HG02588 (cell line): ENCODE data around the gene RAB5IF.
"Not testable (repeated sequence)": the region's sequence is repeated elsewhere in the genome, so short reads cannot be mapped to it uniquely, and the experiment has no call there.

Experiments
- ATAC-seq: cut with Tn5 transposase; IDR thresholded peaks from one replicate; pipeline ENCODE4 v1.9.1; 2021; ENCODE audit warnings: mild to moderate bottlenecking, moderate library complexity; ENCODE audit not compliant: unreplicated experiment

The RAB5IF gene

GRCh38 chr20:36585410-36586125 lies 20.0 kb upstream of the RAB5IF start:
- no peak for ATAC-seq

GRCh38 chr20:36587388-36588070 lies 18.1 kb upstream of the RAB5IF start:
- no peak for ATAC-seq

- no peak for ATAC-seq
Measured at GRCh38 chr20:36591281-36591680, 14.3 kb upstream of the RAB5IF start.

GRCh38 chr20:36591854-36592641 lies 13.5 kb upstream of the RAB5IF start:
- no peak for ATAC-seq

- no peak for ATAC-seq
Measured at GRCh38 chr20:36593347-36593929, 12.1 kb upstream of the RAB5IF start.

GRCh38 chr20:36599912-36600345 lies 5.7 kb upstream of the RAB5IF start:
- no peak for ATAC-seq

- ATAC-seq = no peak
Measured at GRCh38 chr20:36601540-36601939, 4.0 kb upstream of the RAB5IF start.

- ATAC-seq = peak; percentile 11
Measured at GRCh38 chr20:36604952-36605398, 604 bp upstream of the RAB5IF start.

- ATAC-seq = no peak
Measured at GRCh38 chr20:36606158-36607066, 833 bp downstream of the RAB5IF start.

GRCh38 chr20:36607586-36608387 lies 2.2 kb downstream of the RAB5IF start:
- no peak for ATAC-seq

- ATAC-seq = not testable (repeated sequence)
Measured at GRCh38 chr20:36608388-36608728, 2.8 kb downstream of the RAB5IF start.

- ATAC-seq = no peak
Measured at GRCh38 chr20:36611625-36612024, 6.0 kb downstream of the RAB5IF start.

GRCh38 chr20:36613974-36614373 lies 8.4 kb downstream of the RAB5IF start:
- no peak for ATAC-seq

GRCh38 chr20:36614781-36615557 lies 9.4 kb downstream of the RAB5IF start:
- no peak for ATAC-seq

- no peak for ATAC-seq
Measured at GRCh38 chr20:36620917-36621316, 15.3 kb downstream of the RAB5IF start.

GRCh38 chr20:36623444-36623843 lies 17.9 kb downstream of the RAB5IF start:
- no peak for ATAC-seq

- no peak for ATAC-seq
Measured at GRCh38 chr20:36624068-36624943, 18.7 kb downstream of the RAB5IF start.

- ATAC-seq = no peak
Measured at GRCh38 chr20:36624944-36625324, 19.4 kb downstream of the RAB5IF start.
